ENCODE results near the gene KATNB1.
"Not testable (repeated sequence)": the region's sequence is repeated elsewhere in the genome, so short reads cannot be mapped to it uniquely, and the experiment has no call there.

GRCh38 chr16:57796014-57796413 lies 60.4 kb downstream of the KATNB1 start:
- TF ChIP-seq, protein P1, sequence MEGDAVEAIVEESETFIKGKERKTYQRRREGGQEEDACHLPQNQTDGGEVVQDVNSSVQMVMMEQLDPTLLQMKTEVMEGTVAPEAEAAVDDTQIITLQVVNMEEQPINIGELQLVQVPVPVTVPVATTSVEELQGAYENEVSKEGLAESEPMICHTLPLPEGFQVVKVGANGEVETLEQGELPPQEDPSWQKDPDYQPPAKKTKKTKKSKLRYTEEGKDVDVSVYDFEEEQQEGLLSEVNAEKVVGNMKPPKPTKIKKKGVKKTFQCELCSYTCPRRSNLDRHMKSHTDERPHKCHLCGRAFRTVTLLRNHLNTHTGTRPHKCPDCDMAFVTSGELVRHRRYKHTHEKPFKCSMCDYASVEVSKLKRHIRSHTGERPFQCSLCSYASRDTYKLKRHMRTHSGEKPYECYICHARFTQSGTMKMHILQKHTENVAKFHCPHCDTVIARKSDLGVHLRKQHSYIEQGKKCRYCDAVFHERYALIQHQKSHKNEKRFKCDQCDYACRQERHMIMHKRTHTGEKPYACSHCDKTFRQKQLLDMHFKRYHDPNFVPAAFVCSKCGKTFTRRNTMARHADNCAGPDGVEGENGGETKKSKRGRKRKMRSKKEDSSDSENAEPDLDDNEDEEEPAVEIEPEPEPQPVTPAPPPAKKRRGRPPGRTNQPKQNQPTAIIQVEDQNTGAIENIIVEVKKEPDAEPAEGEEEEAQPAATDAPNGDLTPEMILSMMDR (IDR thresholded peaks at IDR 0.05; ENCODE audit: control extremely low read depth in 1 of 3, insufficient read depth in 1 of 3, low read depth in 1 of 3, low read length in 3 of 3): not testable (repeated sequence)
- not testable (repeated sequence) for TF ChIP-seq RBBP5 (IDR thresholded peaks at IDR 0.05; ENCODE audit: borderline replicate concordance, low read depth, low read length); BACH1 (IDR thresholded peaks at IDR 0.05; ENCODE audit: low read length); CBX5 (IDR thresholded peaks at IDR 0.05; ENCODE audit: low read depth, low read length)

Data from H1 (cell line).